Activated gamma-delta T cell (primary cell): Measurements from ENCODE around the gene INTS13.
"Not testable (repeated sequence)": the region's sequence is repeated elsewhere in the genome, so short reads cannot be mapped to it uniquely, and the experiment has no call there.

Experiments
- DNase-seq: peaks from one replicate; lab custom pipeline; 2025; lab: John Stamatoyannopoulos, UW

INTS13 gene

GRCh38 chr12:26936559-26937442 is 980 bp downstream of the INTS13 start:
- DNase-seq = no peak

GRCh38 chr12:26935636-26936378 is 2.0 kb downstream of the INTS13 start:
- no peak for DNase-seq

- DNase-seq = no peak
Observed at GRCh38 chr12:26929590-26929989, 8.2 kb downstream of the INTS13 start.

DNA sequence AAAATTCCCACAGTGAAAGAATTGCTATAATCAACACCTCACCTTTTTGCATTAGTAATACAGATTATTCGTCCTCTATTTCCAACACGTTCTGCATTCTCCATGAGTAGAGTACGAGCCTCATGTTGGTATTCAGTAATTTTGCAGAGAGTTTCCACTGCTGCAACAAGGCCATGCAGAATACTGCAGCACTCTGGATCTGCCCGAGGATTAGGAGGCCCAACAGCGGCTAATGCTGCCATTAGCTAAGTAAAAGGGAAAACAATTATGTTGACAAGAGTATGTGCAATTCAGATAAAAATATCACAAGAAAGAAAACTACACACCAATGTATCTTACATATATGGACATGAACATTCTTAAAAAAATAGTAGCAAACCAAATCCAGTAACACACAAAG is 9.1 kb downstream of the INTS13 start:
- DNase-seq = no peak

DNA sequence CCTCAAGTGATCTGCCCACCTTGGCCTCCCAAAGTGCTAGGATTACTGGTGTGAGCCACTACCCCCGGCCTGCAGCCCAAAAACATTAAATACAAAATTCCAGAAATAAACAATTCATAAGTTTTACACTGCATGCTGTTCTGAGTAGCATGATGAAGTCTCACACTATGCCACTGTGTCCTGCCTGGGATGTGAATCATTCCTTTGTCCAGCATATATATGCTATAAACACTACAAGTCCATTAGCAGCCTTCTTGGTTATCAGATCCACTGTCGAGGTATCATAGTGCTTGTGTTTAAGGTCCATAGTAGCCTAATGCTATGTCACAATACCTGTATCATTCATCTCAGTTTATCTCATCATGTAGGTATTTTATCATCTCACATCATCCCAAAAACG is 15.9 kb downstream of the INTS13 start:
- no peak for DNase-seq

DNA sequence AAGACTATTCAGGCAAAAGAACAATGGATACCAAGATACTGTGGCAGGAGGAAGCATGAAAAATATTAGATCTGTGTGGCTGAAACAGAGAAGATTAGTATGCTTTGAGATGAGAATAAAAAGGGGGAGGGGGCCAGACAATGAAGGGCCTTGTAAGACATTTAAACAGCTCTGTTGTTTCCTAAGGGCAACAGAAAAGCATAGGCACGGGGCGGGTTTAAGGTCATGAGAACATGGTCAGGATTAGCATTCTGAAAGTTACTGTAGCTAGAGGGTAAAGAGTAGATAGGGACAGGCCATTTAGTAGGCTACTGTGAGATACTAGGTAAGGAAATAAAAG is 18.6 kb downstream of the INTS13 start:
- no peak for DNase-seq

GRCh38 chr12:26918321-26919215 is 19.2 kb downstream of the INTS13 start:
- no peak for DNase-seq

DNA sequence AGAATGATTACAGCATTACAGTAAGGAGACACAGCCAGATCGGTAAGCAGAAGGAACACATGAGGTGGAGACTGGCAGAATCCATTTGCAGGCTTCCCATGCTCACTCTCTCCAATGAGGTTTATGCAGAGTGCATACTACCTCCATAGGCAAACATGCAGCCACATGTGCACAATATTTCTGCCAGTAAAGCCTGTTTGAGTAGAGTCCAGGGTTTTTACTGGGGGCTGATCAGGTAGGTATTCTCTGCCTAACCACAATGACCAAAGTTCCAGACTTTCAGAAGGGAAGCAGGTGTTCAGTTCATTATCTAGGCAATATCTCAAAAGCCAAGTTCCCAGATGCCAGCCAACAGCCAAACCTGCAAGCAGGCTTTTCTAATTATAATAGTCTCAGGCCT is 31.1 kb downstream of the INTS13 start:
- no peak for DNase-seq

- no peak for DNase-seq
Observed at GRCh38 chr12:26906024-26906423, 31.8 kb downstream of the INTS13 start.

- not testable (repeated sequence) for DNase-seq
Observed at GRCh38 chr12:26903396-26903795, 34.4 kb downstream of the INTS13 start.

GRCh38 chr12:26896913-26897312 is 40.9 kb downstream of the INTS13 start:
- no peak for DNase-seq

- no peak for DNase-seq
Observed at GRCh38 chr12:26895672-26896071, 42.1 kb downstream of the INTS13 start.

DNA sequence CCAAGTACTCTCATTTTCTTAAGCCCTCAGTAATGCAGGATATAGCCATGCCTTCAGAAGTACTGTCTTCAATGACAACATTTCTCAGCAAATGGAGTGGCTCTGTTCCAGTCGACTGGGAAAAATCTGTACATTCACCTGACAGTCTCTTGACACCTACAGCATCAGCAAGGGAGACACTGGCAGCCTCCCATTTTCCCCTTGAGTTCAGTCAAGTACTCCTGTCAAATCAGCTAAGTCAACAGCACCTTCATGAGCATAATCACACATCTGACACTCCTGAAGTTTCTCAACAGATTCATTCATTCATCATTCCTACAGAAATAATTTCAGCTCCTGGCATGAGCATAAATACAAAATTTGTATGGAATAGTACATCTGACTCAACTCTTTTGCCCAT is 46.1 kb downstream of the INTS13 start:
- DNase-seq = no peak

- no peak for DNase-seq
Observed at GRCh38 chr12:26890784-26891183, 47.0 kb downstream of the INTS13 start.

GRCh38 chr12:26884765-26885576 is 52.8 kb downstream of the INTS13 start:
- DNase-seq = no peak

DNA sequence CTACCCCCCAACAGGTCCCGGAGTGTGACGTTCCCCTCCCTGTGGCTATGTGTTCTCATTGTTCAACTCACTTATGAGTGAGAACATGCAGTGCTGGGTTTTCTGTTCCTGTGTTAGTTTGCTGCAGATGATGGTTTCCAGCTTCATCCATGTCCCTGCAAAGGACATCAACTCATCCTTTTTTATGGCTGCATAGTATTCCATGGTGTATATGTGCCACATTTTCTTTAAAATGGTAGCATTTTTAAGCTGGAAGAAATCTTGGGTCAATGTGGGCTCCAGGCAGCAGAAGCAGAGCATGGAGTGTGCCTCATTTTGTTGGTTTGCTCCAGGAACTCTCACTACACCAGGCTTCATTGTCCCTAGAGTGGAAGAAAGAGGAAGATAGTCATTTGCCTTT is 57.2 kb downstream of the INTS13 start:
- DNase-seq = no peak

- DNase-seq = no peak
Observed at GRCh38 chr12:26878661-26879119, 59.1 kb downstream of the INTS13 start.

GRCh38 chr12:26874501-26875296 is 63.1 kb downstream of the INTS13 start:
- no peak for DNase-seq

- no peak for DNase-seq
Observed at GRCh38 chr12:26872625-26873024, 65.2 kb downstream of the INTS13 start.

DNA sequence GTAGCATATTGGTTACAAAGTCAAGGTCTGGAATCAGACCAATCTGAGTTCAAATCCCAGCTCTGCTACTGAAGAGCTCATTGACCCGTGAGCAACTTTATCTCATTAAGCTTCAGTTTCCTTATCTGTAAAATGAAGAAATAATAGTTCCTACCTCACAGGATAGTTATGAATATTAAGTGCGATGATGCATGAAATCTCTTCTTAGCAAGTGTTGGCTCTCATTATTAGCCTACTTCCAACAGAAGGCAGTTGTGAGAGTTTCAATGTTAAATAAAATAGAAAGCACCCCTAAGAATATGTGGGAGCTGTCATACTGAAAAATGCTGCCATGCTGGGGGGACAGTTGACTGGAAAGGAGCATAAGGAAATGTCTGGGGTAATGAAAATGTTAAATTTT is 65.8 kb downstream of the INTS13 start:
- DNase-seq = no peak
